GM12878 (cell line): ENCODE measurements around the gene ZNF669. TPM values are rescaled to one million over a fixed set of nuclear protein-coding genes. Genes with fewer than 3 reads are reported as not detected.

Source experiments
- ATAC-seq: fragments of 200-7000 bp; cut with Tn5 transposase; 3 replicates; pipeline ENCODE4 v1.9.1; 2020; ENCODE audit warnings: mild to moderate bottlenecking, moderate library complexity
- BruUV-seq: library from RNA; stranded (reverse); fragments of 400-500 nt; replicated peaks from 2 replicates; lab custom pipeline; 2021; lab: Mats Ljungman, UMichigan
- CTCF ChIA-PET: fragments of 300-600 bp; sonication (Branson Sonifier 250); formaldehyde crosslinking; extraction: SDS; loops from one replicate; lab custom pipeline; 2021; ENCODE audit warnings: inconsistent platforms; lab: Yijun Ruan, JAX
- POLR2A ChIA-PET: fragments of 350-600 bp; formaldehyde crosslinking; extraction: SDS; loops from one replicate; lab custom pipeline; 2021; ENCODE audit warnings: inconsistent platforms; lab: Charles Lee
- RAD21 ChIA-PET: fragments of 300-600 bp; sonication (Branson Sonifier 250); formaldehyde crosslinking; loops from one replicate; lab custom pipeline; 2023; ENCODE audit warnings: antibody characterized with exemption; ENCODE audit not compliant: unreplicated experiment; lab: Charles Lee
- SMC1A ChIA-PET: fragments of 300-600 bp; sonication (Branson Sonifier 250); formaldehyde crosslinking; loops from one replicate; lab custom pipeline; 2023; ENCODE audit not compliant: unreplicated experiment, uncharacterized antibody; lab: Charles Lee
- DNase-seq: peaks from one replicate; pipeline ENCODE4 v3.0.0-alpha.2; 2011; ENCODE audit warnings: low read depth, low spot score
- FAIRE-seq: peaks from 3 replicates; lab custom pipeline; 2011; peaks lifted over from hg19 to GRCh38; lab: Jason Lieb, UNC
- H2AFZ ChIP-seq: 2 replicates; pipeline ENCODE4 v1.6.0; 2011; ENCODE audit warnings: low read depth, low read length, control low read depth; ENCODE audit not compliant: control insufficient read depth
- H3K27ac ChIP-seq: 2 replicates; pipeline ENCODE4 v1.5.1; 2011; ENCODE audit warnings: control low read depth; ENCODE audit not compliant: control insufficient read depth, insufficient read depth
- H3K27me3 ChIP-seq, 2 experiments: replicated peaks in 1 of 2; 2 replicates each; pipeline versions ENCODE4 v1.6.0 to v1.6.1; 2011; ENCODE audit warnings: low read length in 1 of 2; ENCODE audit not compliant: control insufficient read depth in 2 of 2, insufficient read depth in 2 of 2
- H3K36me3 ChIP-seq, 2 experiments: 2 replicates each; pipeline ENCODE4 v1.5.1; 2011; ENCODE audit warnings: low read length in 1 of 2; ENCODE audit not compliant: control insufficient read depth in 2 of 2, insufficient read depth in 2 of 2
- H3K4me1 ChIP-seq: 2 replicates; pipeline ENCODE4 v1.6.1; 2011; ENCODE audit warnings: mild to moderate bottlenecking, low read length, moderate library complexity, mixed read lengths; ENCODE audit not compliant: control insufficient read depth, insufficient read depth
- H3K4me2 ChIP-seq: 2 replicates; pipeline ENCODE4 v1.6.0; 2011; ENCODE audit warnings: control low read depth; ENCODE audit not compliant: control insufficient read depth, insufficient read depth
- H3K4me3 ChIP-seq: fragments of 200-600 bp; sonication (generic); 2 replicates; pipeline ENCODE4 v1.5.1; 2016
- H3K79me2 ChIP-seq: 2 replicates; pipeline ENCODE4 v1.6.0; 2011; ENCODE audit warnings: low read length; ENCODE audit not compliant: control insufficient read depth, insufficient read depth
- H3K9ac ChIP-seq: 2 replicates; pipeline ENCODE4 v1.8.0; 2011; ENCODE audit warnings: low read length, control low read depth, mixed read lengths; ENCODE audit not compliant: control insufficient read depth, insufficient read depth
- H3K9me3 ChIP-seq: replicated peaks from 3 replicates; pipeline ENCODE4 v1.5.1; 2011; ENCODE audit warnings: mild to moderate bottlenecking, low read length; ENCODE audit not compliant: control insufficient read depth, insufficient read depth
- H4K20me1 ChIP-seq: 2 replicates; pipeline ENCODE4 v1.6.0; 2011; ENCODE audit not compliant: control insufficient read depth, insufficient read depth
- ATF2 ChIP-seq: IDR thresholded peaks from 2 replicates; pipeline ENCODE4 v1.6.1; 2012; ENCODE audit warnings: low read length, inconsistent platforms
- IKZF1 ChIP-seq: fragments of 450-650 bp; conservative IDR thresholded peaks from 2 replicates; pipeline ENCODE4 v1.6.1; 2017; ENCODE audit warnings: antibody characterized with exemption, mild to moderate bottlenecking
- KDM1A ChIP-seq: fragments of 200-600 bp; sonication (generic); IDR thresholded peaks from 2 replicates; pipeline ENCODE4 v1.6.1; 2016; ENCODE audit warnings: borderline replicate concordance
- KLF5 ChIP-seq: fragments of 450-650 bp; IDR thresholded peaks from 2 replicates; pipeline ENCODE4 v1.6.1; 2014; ENCODE audit warnings: mild to moderate bottlenecking; ENCODE audit not compliant: partially characterized antibody
- STAT1 ChIP-seq: fragments of 450-650 bp; conservative IDR thresholded peaks from 2 replicates; pipeline ENCODE4 v1.6.1; 2014; ENCODE audit warnings: antibody characterized with exemption, mild to moderate bottlenecking
- TARDBP ChIP-seq: IDR thresholded peaks from 2 replicates; pipeline ENCODE4 v1.6.1; 2016; ENCODE audit warnings: borderline replicate concordance
- ZNF687 ChIP-seq: fragments of 450-650 bp; IDR thresholded peaks from 2 replicates; pipeline ENCODE4 v1.6.1; 2017; ENCODE audit warnings: mild to moderate bottlenecking, moderate library complexity
- WGBS: methylation state at CpG from one replicate; pipeline ENCODE4 v1.1.6; 2016; ENCODE audit warnings: low lambda C conversion rate; ENCODE audit not compliant: insufficient replicate concordance, insufficient coverage; ENCODE audit errors: missing lambda C conversion rate; 5-methylcytosine and 5-hydroxymethylcytosine counted together
- in situ Hi-C: fragments of 300-500 bp; cut with MboI; formaldehyde crosslinking; loops from 9 replicates; pipeline ENCODE4 v1.14.3; 2018; ENCODE audit warnings: mixed read lengths
- intact Hi-C: fragments of 100-400 bp; cut with micrococcal nuclease; formaldehyde crosslinking; loops from one replicate; pipeline ENCODE4 v1.14.2; 2022; ENCODE audit not compliant: unreplicated experiment
- polyA plus RNA-seq, 11 experiments: library from polyadenylated mRNA; depleted of rRNA in 4 of 11; unstranded in 6 of 11; stranded (reverse) in 5 of 11; fragments of >200 nt; fragmentation: Nextera tagmentation in 4 of 11; fragmentation: Illumina TruSeq in 1 of 11; extraction: Ambion mirVana in 4 of 11; extraction: Trizol in 1 of 11; gene quantifications; 1 replicate in 1 of 11; 2 replicates in 10 of 11; pipeline versions ENCODE4 v1.2.1 to v1.2.3, GENCODE V29; 2011 to 2016; ENCODE audit warnings: inconsistent platforms in 2 of 11, missing spikeins in 2 of 11, low read depth in 1 of 11
- total RNA-seq, 4 experiments: library from RNA; depleted of rRNA in 3 of 4; stranded (reverse); fragments of >200 nt in 3 of 4; fragmentation: Illumina TruSeq in 1 of 4; extraction: Trizol in 1 of 4; gene quantifications; 2 replicates each; pipeline versions ENCODE4 v1.2.1 to v1.2.3, GENCODE V29; 2013 to 2021

ZNF669 gene
- total and polyA plus RNA-seq, 10 of the 15 experiments (the other 5 are each of a cell fraction or from before 2014, with no cell fraction given) = 4.8 to 11.1 (median 5.8) TPM

GRCh38 chr1:247088967-247089366 lies 15.2 kb downstream of the ZNF669 start:
- ChIA-PET RAD21 (no interaction called here), POLR2A (no interaction called here), CTCF (no interaction called here), SMC1A (no interaction called here)
- Histone ChIP-seq H3K79me2 (no peaks in the 10 kb centered on the region), H3K9me3 (no peaks in the 10 kb centered on the region; the same call in 2 of the 3 replicates), H3K27ac (no peak overlapping the region), H3K9ac (no peak overlapping the region), H3K4me3 (no peak overlapping the region), H2AFZ (no peak overlapping the region), H3K4me2 (no peak overlapping the region), H3K36me3 (no peaks in the 10 kb centered on the region), H3K4me1 (no peaks in the 10 kb centered on the region), H4K20me1 (no peaks in the 10 kb centered on the region), H3K27me3 (no peaks in the 10 kb centered on the region)
- WGBS = 53% methylated on average over 4 of the region's 4 CpGs
- FAIRE-seq (no peak), ATAC-seq (no peak), DNase-seq (no peak)
- in situ Hi-C loops (no loop called here), intact Hi-C loops (no loop called here)
- no TSS peak for BruUV-seq
- TF ChIP-seq ZNF687 (no peak), TARDBP (no peak), IKZF1 (no peak), KLF5 (no peak), STAT1 (no peak), KDM1A (no peak), ATF2 (no peak)
